ENCODE measurements around the gene SEC24D.

SEC24D gene

DNA sequence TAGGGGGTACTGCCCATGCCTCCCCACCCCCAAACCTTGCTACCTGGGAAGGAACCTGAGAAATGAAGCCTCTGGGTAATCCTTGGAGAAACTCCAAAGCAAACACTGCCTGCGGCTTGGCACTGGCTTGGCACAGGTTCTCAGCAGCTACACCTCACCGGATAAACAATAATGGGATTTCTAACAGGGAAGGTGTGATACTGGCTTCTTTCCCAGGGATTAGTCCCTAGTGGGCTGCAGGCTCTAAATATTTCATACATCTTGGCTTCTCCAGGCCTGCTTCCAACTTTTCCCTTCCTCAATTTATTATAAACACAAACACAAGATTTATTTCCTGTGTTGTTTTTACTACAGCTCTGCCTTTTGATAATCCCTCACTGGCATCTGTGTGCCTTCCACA, 12.5 kb downstream of the SEC24D start:
- peaks cover 52% of the 10 kb centered on the region for H3K36me3 ChIP-seq (replicated peaks)

DNA sequence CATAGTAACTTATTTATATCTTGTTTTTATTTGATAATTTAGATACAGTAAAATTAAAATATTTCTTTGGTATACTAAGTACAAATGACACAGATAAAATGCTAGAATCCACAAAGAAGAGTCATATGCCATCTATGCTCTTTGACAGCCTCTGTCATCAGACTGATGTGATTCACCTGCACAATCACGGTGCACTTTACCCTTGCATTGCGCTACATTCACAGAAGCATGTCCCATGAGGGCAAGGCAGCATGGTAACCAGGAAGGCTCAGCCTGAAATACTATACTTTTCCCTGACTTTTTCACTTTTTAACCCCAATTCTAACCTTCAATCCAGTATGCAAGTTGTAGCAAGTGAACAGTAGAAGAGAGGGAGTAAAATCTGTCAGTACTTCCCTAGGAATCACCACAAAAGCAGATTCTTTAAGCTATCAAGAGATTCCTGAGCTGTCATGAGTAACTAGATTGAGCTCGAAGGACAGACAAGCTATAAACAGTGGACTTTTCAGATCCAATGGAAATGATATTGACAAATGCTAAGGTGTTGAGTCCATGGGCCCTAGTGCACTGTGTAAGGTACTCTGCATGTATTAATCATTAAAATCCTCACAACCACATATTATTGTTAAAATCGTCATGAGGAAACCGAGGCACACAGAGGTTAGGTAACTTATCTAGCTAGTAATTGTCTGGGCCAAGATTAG, 14.2 kb downstream of the SEC24D start:
- no peak overlapping the region for H3K27ac ChIP-seq
- TF ChIP-seq, protein P1, sequence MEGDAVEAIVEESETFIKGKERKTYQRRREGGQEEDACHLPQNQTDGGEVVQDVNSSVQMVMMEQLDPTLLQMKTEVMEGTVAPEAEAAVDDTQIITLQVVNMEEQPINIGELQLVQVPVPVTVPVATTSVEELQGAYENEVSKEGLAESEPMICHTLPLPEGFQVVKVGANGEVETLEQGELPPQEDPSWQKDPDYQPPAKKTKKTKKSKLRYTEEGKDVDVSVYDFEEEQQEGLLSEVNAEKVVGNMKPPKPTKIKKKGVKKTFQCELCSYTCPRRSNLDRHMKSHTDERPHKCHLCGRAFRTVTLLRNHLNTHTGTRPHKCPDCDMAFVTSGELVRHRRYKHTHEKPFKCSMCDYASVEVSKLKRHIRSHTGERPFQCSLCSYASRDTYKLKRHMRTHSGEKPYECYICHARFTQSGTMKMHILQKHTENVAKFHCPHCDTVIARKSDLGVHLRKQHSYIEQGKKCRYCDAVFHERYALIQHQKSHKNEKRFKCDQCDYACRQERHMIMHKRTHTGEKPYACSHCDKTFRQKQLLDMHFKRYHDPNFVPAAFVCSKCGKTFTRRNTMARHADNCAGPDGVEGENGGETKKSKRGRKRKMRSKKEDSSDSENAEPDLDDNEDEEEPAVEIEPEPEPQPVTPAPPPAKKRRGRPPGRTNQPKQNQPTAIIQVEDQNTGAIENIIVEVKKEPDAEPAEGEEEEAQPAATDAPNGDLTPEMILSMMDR (IDR thresholded peaks at IDR 0.05; ENCODE audit: low read depth, low read length, missing control alignments): no peak
- H3K36me3 ChIP-seq (replicated peaks): peaks cover 43% of the 10 kb centered on the region
- H3K4me3 ChIP-seq (ENCODE audit: low read depth, low read length): no peak overlapping the region
- no peaks in the 10 kb centered on the region for H3K27me3 ChIP-seq (replicated peaks)
- DNase-seq: no peak
- in situ Hi-C loops (cut with HindIII; ENCODE audit: low pct_ligation_motif_present, low sequenced_read_pairs): no loop called here

More for the DNA sequence above, 12.5 kb downstream of the SEC24D start:
- in situ Hi-C loops (cut with HindIII; ENCODE audit: low pct_ligation_motif_present, low sequenced_read_pairs): no loop called here
- H3K27ac ChIP-seq: no peak overlapping the region
- DNase-seq: no peak
- H3K4me3 ChIP-seq (ENCODE audit: low read depth, low read length): no peak overlapping the region
- H3K27me3 ChIP-seq (replicated peaks): no peaks in the 10 kb centered on the region
- TF ChIP-seq, protein P1 (IDR thresholded peaks at IDR 0.05; ENCODE audit: low read depth, low read length, missing control alignments): no peak

DNA sequence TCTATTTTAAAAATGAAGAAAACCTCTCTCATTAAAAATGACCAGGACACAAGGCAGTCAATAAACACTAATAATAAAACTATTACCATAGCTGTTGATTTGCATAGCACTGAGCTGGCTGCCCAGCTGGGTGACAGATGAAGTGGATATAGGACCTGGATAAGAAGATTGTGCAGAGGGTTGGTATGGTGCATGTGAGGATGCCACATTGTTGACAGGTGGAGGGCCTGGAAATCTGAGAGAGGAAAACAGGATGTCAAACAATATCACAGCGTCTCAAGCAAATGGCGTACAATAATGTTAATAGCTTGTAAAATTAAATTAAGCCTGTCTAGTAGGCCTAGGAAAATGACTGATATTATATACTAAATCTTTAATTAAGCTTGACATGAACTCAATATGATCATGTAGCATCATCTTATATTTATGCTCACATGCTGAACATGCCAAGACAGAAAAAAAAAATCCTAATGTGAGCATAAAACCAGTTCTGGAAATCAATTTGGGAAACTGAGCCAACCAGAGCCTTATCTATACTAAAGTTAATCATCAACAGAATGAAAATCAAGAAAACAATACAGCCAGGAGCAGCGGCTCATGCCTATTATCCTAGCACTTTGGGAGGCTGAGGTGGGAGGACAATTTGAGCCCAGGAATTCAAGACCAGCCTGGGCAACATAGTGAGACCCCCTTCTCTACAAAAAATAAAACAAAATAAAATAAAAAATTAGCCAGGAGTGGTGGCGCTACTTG, 18.6 kb downstream of the SEC24D start:
- in situ Hi-C loops (cut with HindIII; ENCODE audit: low pct_ligation_motif_present, low sequenced_read_pairs): no loop called here
- Histone ChIP-seq H3K27ac (no peak overlapping the region), H3K4me3 (ENCODE audit: low read depth, low read length) (no peak overlapping the region), H3K36me3 (replicated peaks) (peaks cover 56% of the 10 kb centered on the region), H3K27me3 (replicated peaks) (no peaks in the 10 kb centered on the region)
- DNase-seq: no peak
- TF ChIP-seq, protein P1 (IDR thresholded peaks at IDR 0.05; ENCODE audit: low read depth, low read length, missing control alignments): no peak

DNA sequence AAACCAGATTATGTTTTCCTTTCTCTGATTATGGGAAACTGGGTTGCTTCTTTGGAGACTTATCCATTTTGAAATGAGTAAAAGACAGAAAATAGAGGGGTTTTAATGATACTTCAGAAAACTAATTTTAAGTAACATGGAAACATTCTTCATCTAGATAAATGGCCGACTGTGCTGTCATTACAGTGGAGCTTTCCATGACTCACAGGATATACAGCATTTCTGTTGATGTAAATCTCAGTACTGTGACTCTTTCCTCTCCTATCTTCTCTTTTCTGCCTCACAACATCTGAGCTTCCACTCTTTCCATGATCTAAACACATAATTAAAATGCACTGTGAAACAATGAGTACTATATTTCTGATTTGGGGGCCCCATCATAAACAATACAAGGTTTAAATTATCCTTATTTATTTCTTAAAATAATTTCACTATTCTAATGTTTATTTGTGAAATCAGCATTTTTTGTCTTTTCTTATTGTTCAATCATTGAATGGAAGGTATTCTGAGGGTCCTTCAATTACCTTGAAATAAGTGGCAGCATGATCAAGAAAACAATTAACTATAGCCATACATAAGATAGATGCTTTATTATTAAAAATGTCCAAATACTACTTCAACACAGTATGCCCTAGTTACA, 19.3 kb downstream of the SEC24D start:
- DNase-seq: peak; percentile 27
- TF ChIP-seq, protein P1 (IDR thresholded peaks at IDR 0.05; ENCODE audit: low read depth, low read length, missing control alignments): no peak
- H3K36me3 ChIP-seq (replicated peaks): peaks cover 56% of the 10 kb centered on the region
- H3K27ac ChIP-seq: no peak overlapping the region
- no peaks in the 10 kb centered on the region for H3K27me3 ChIP-seq (replicated peaks)
- in situ Hi-C loops (cut with HindIII; ENCODE audit: low pct_ligation_motif_present, low sequenced_read_pairs): no loop called here
- no peak overlapping the region for H3K4me3 ChIP-seq (ENCODE audit: low read depth, low read length)

GRCh38 chr4:118814891-118815290, 21.0 kb downstream of the SEC24D start:
- Histone ChIP-seq H3K4me3 (ENCODE audit: low read depth, low read length) (no peak overlapping the region), H3K27ac (no peak overlapping the region), H3K27me3 (replicated peaks) (no peaks in the 10 kb centered on the region), H3K36me3 (replicated peaks) (peaks cover 72% of the 10 kb centered on the region)
- in situ Hi-C loops (cut with HindIII; ENCODE audit: low pct_ligation_motif_present, low sequenced_read_pairs): no loop called here
- TF ChIP-seq, protein P1 (IDR thresholded peaks at IDR 0.05; ENCODE audit: low read depth, low read length, missing control alignments): no peak
- DNase-seq: no peak

Data from brain microvascular endothelial cell (primary cell).